NCI-H2227 (cell line): ENCODE results near the gene EXOSC6.
"Not testable (repeated sequence)": the region's sequence is repeated elsewhere in the genome, so short reads cannot be mapped to it uniquely, and the experiment has no call there.

Experiments used
- DNase-seq: peaks from one replicate; lab custom pipeline; 2025; ENCODE audit not compliant: unreplicated experiment; lab: John Stamatoyannopoulos, UW

The EXOSC6 gene

DNA sequence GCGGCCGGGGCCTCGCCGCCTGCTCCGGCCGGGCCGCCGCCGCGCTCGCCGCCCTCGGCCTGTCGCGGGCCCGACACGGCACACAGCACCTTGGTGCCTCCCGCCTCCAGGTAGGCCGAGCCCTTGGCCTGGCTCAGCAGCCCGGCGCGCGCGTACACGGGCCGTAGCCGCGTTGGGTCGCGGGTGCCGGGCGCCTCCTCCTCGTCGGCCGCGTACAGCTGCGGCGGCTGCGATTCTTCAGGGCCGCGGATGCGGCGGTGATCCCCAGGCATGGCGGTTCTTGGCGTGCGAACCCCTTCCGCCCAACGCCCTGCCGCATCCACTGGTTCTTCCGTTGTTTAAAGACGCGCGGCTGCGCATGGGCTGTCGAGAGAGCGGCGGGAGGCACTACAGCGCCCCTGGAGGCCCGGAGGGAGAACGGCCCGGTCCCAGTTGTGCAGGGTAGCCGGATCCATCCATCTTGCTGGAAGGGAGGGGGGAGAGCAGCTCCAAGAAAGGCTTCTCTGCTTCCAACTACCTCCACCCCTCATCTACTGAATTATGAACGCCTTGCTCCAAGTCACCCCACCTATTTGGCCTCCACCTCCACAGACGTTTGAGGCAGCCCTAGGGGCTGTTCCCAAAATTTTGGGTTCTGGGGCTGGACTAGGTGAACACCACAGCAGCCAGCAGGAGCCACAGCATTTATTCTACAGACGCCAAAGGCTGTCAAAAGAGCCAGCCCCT lies at the start of gene EXOSC6:
Gene EXOSC6 (minus strand): TSS at position 312 of the 726 bp plus-strand sequence. CDS start 40 bp downstream, at position 272.
- DNase-seq = peak; percentile 93

DNA sequence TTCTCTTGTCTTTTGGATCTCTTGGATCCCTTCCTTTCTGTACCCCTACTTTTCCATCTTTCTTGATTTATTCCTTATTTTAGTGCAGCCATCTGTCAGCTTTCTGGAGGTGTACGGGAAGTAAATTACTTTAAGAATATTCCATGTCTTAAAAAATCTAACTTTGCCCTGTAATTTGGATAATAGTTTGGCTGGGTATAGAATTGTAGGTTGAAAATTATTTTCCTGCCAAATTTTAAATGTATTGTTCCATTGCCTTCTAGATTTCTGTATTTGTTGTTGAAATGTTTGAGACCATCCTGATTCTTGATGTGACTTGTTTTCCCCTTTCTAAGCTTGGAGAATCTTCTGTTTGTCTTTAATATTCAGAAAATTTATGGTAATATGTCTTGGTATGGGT lies 49.4 kb upstream of the EXOSC6 start:
- no peak for DNase-seq

DNA sequence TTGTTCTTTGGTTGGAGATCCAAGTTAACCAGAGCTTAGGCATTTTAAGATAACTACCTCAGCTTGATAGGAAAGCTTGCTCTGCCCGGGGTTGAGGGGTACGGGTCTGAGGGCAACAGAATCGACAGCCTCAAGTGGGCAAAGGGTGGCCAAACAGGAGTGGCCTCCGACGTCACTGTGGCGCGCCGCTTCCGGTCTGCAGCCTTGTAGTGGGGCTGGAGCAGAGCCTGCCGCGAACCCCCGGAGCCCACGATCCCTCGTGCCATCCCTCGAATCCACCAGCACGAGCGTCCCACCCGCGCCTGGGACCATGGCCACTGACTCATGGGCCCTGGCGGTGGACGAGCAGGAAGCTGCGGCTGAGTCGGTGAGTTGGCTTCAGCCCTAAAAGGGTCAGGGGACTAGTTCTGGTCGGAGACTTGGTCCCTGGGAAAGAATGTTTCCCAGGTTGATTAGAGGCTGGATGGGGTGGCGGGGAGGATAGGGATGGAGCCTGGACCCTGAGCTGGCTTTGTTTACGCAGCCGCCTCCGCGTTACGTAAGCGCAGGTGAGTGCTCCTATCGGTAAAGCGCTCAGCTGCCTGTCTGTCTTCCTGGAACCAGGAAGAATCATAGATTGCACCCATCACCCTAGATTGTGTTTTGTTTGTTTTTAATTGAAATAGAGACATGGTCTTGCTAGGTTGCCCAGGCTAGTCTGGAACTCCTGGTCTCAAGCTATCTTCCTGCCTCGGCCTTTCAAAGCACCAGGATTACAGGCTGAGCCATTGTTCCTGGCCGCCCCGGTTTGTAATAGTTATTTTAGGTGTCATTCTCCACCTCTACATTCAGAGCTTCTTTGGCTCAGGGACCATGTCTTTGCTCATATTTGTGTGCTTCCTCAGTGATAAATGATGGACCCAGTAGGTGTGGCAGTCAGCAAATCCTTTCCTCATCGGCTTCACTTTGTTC lies 47.5 kb upstream of the EXOSC6 start, which contains the start of gene DDX19B:
Gene DDX19B (plus strand): TSS at position 199 of the 951 bp plus-strand sequence. CDS start 112 bp downstream, at position 311.
- DNase-seq = peak; percentile 77

DNA sequence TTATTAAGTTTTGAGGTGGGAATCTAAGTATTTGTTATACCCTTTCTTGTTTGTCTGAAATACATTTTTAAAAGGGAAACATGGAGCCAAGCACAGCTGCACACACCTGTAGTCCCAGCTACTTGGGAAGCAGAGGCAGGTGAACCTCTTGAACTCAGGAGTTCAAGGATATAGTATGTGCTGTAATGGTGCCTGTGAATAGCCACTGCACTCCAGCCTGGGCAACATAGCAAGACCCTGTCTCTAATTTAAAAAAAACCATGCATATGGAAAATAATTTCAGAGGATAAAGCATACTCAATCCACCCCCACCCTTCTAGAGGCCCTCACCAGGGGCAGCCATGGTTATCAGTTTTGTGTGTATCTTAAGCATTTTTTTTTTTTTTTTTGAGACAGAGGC lies 43.9 kb upstream of the EXOSC6 start:
- no peak for DNase-seq

DNA sequence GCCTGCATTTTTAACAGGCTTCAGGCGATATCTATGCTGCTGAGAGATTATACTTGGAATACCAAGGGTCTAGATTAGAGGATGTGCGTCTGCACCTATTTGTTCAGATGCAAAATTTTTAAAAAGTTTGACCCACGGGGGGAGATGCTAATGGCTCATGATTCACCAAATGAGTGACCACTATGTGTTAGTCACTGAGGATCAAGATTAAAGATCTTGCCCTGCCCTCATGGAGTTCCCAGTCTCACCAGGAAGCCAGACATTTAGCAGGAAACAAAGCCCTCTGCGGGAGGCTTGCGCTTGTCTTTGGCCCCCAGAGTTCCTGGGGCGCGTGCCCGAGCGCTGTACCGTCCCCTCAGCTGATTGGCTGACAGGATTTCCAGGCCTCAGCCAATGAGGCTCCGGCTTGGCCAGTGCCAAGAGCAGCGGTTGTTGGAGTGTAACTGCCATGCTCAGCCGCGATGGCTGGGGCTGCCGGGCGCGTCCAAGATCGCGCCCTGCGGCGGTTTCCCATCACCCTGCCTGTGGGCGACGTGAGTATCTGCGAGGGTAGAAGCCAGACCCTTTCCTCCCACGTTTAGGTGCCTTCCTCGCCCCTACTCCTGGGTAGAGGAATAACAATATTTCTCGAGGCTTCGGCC lies 42.8 kb upstream of the EXOSC6 start:
- no peak for DNase-seq

DNA sequence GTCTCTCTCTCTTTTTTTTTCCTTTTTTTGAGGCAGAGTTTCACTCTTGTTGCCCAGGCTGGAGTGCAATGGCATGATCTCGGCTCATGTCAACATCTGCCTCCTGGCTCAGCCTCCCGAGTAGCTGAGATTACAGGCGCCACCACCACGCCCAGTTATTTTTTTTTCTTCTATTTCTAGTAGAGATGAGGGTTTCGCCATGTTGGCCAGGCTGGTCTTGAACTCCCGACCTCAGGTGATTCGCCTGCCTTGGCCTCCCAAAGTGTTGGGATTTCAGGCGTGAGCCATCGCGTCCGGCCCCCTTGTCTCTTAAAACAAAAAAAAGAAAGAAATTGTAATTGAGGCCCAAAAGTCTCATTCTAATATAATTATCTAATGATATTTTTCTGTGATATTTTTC lies 40.4 kb upstream of the EXOSC6 start:
- DNase-seq = not testable (repeated sequence)

DNA sequence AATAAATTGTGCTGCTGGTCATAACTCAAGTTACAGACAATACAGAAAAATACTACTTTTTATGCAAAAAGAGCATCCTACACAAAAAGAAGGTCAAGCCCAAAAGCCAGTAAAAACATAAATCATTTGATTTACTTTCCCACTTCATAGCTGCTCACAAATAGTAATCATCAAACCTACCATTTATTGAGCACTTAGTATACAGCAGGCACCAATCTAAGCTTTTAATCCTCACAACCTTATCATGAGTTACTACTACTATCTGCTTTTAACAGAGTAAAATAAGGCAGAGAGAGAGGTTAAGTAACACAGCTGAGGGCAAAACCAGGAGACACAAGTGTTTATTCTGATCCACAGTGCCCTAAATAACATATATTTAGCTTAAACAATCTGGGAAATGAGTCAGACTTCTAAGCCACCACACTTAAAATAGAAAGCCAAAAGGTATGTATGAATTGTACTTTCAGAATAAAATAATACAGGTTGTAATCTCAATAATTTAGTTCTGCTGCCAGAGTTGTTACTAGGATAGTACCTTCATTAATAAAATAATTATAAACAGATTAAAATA lies 39.3 kb upstream of the EXOSC6 start:
- no peak for DNase-seq

DNA sequence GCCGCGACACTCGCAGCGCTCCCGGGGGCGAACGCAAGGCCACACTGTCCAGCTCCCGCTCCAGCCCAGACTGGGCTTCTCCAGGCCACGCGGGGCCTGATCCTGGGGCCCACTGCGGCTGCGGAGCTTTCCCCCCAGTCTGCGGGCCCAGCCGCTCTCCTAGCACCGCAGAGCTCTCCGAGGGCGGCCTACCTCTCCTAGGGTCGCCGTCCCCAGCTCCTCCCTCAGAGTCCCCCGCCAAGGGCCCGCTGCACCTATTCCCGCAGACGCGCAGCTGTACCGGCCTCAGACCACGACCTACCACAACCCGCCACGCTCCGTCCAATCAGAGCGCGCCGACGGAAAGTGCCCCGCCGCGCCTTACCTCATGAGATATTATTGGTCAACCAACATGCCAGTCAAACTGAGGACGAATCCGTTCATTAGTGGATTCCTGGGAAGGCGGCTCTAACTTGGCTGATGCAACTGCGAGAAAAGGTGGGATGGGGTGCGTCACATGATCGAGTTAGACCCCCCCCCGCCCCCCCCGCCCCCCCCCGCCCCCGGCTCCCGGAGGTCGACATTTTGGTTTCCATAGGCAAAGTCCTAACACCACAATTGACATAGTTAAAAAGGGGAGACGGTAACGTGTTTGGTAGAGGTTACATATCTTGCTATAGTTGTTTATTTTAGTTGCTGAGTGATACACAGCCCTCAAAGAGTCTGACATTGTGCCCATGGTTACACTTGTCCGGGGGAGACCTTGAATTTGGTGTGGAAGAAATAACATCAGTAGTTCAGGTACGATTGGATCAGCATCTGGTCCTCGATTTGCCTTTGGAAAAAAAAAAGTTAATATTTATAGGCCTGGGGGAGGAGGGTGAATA lies 37.7 kb upstream of the EXOSC6 start, which contains the start of gene AARS1:
Gene AARS1 (minus strand): TSS at position 278 of the 866 bp plus-strand sequence. CDS start 6,743 bp downstream, outside the sequence.
- peak; percentile 99 for DNase-seq

DNA sequence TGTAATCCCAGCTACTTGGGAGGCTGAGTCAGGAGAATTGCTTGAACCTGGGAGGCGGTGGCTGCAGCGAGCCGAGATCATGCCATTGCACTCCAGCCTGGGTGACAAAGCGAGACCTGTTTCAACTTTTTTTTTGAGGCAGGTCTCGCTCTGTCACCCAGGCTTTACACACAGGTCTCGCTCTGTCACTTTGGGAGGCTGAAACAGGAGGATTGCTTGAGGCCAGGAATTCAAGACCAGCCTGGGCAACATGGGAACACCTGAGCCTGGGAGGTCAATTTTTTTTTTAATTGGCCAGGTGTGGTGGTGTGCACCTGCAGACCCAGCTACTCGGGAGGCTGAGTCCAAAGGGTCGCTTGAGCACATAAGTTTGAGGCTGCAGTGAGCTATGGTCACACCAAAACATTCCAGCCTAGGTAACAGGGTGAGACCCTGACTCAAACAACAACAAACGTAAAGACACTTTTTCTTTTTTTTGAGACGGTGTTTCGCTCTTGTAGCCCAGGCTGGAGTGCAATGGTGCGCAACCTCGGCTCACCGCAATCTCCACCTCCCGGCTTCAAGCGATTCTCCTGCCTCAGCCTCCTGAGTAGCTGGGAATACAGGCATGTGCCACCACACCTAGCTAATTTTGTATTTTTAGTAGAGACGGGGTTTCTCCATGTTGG lies 35.7 kb upstream of the EXOSC6 start:
- DNase-seq = not testable (repeated sequence)

DNA sequence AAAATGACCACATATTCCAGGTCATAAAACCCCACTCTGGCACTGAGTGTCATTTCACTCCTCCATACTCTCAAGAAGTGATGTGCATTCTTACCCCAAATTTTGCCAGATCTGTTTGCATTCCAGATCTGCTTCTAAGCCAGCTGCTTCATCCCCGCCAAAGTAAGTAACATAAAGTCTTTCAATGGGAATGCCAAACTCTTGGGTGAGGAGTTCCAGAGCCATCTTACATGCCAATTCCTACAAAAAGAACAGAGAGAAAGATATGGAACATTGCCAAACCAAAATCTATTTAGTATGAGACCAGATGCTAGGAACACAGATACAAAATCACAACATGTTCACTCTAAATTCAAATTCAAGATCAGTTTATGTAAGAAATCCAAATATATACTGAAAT lies 24.7 kb upstream of the EXOSC6 start:
- no peak for DNase-seq

DNA sequence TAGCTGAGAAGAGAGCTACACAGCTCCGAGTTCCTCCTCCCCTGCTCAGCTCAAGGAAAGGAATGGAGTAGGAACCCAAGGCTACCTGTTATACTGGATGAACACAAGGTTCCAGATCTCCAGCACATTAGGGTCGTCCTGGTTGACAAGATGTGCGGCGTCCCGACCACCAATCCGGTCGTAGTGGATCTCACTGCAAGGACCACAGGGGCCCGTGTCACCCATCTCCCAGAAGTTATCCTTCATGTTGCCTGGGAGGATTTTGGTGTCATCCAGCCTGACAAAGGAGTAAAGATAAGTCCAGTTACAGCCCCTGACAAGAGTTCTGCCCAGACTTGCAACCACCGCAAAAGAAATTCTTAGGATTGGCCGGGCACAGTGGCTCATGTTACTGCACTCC lies 20.0 kb upstream of the EXOSC6 start:
- DNase-seq = no peak

DNA sequence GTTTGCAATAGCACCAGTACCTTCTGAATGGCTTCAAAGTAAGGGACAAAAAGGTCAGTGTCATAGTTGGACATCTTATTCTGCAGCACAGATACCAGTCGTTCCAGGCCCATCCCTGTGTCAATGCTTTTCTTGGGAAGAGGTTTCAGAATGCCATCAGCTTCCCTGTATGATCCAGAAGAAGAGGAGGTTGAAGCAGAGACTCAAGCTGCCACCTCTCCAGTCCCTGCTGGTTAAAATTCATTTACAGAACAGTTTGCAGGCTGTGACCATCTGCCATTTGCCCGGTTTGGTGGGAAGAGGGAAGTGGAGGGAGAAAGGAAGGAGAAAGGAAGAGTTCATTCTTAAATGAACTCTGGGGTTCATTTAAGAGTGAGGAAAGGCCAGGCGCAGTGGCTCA lies 18.4 kb upstream of the EXOSC6 start:
- DNase-seq = no peak

DNA sequence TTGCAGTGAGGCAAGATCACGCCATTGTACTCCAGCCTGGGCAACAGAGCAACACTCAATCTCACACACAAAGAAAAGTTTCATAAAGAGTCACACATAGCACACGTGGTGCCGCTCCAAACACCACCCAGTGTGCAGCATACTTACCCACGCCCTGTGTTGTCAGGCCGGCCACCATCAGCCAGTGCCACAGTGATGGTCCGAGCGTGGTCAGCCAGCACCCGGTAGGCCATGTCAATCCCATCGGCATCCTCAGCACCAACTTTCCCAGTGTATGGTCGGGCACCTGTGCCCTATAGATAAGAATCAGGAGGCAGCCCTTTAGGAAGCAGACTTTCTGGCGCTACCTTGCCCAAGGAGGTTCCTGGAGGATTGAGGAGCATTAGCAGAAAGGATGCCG lies 17.7 kb upstream of the EXOSC6 start:
- DNase-seq = no peak

DNA sequence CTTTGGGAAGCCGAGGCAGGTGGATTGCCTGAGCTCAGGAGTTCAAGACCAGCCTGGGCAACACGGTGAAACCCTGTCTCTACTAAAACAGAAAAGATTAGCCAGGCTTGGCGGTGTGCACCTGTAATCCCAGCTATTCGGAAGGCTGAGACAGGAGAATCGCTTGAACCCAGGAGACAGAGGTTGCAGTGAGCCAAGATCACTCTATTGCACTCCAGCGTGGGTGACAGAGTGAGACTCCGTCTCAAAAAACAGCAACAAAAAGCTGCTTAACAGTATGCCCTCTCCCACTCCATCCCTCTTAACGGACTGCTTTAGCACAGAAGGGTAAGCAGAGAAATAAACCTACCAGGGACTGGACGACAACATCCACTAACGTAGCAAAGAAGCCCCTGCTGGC lies 16.2 kb upstream of the EXOSC6 start:
- not testable (repeated sequence) for DNase-seq

DNA sequence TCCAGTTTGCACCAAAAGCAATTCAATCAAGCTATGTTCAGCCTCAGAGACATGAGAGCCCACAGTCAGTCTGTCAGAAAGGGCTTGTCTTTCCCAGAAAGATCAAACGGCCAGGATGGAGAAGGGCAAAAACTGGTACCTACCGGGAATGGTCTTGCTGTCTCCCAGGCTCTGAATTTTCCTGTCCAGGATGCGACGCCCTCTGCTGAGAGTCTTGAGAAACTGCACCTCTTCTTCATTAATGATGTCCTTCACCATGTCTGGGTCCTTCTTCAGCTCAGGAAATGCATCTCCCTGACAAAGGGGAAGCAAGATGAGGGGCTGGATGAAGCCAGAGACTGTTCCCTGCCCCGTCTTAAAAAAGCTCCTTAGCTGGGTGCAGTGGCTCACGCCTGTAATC lies 15.8 kb upstream of the EXOSC6 start:
- DNase-seq = peak; percentile 44

DNA sequence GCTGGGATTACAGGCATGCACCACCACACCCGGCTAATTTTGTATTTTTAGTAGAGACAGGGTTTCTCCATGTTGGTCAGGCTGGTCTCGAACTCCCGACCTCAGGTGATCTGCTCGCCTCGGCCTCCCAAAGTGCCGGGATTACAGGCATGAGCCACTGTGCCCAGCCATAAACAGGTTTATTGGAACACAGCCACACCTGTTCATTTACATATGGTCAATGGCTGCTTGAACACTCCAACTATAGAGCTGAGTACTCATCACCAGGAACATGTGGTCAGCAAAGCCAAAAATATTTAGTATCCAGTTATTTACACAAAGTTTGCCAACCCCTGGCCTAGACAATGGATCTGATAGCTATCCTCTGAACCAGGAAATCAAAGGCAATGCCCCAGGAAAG lies 8.2 kb upstream of the EXOSC6 start:
- DNase-seq = not testable (repeated sequence)

DNA sequence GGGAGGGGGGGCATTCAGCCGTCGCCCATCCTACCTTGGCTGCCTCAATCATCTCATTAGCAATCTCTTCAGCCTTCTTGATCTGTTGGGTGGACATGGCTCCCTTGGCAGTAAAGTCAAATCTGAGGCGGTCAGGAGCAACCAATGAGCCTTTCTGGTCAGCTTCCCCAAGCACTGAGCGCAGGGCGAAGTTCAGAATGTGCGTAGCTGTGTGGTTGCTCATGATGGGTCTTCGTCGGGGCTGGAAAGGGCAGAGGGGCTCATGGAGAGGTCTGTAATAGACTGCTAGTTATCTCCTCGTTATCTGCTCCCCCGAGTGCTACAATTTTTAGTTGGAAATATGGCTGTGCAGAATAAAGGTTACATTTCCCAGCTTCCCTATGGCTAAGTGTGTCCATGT lies 7.2 kb upstream of the EXOSC6 start:
- no peak for DNase-seq

DNA sequence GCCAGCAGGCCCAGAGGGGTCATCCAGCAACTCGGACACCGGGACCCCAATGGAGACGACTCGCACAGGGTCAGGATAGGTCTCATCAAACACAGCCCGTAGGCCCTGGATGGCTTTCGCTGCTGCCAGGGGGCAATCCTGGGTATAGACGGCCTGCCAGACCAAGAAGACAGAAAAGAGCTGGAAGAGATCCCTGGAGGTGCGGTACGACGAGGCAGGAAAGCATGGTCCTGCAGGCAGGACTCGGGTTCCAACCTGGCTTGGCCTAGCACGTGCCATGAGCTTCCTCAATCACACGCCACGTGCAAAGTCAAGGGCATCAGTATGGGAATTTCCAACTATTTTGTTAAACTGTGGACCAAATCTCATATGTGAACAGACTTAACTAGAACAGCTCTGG lies 6.3 kb upstream of the EXOSC6 start:
- no peak for DNase-seq

DNA sequence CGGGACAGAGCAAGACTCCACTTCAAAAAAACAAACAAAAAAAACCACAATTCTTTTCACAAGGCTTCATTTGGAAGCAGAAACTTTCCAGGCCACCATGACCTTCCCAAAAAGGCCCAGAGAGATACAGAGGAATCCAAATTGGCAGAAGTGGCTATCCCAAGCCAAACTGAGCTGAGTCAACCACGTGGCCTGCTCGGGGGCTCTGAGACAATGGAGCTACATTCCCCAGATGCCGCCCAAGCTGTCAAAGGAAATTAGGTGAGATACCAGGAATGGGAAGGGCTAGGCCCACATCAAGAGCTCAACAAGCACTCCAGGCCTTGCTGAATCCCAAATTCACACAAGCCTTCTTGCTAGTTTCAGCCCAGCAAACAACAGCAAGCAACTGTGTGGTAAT lies 5.7 kb upstream of the EXOSC6 start:
- DNase-seq = no peak

DNA sequence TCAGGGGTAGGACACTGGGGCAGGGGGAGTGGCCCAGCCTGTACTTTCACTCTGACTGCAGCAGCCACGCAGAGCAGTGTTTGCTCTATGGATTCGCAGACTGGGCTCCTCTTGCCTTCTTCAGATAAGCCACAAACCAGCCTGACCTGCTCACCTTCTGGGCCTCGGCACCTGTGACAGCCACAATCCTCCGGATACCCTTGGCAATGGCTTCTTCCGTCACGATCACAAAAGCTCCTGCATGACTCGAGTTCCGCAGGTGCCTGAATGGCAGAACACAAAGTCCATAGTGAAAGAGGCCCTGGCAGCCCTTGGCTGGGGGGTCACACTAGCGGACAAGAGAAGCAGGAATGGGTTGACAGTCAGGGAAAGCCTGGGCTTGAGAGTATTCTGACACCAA lies 3.8 kb upstream of the EXOSC6 start:
- DNase-seq = no peak
